Activated CD8-positive, alpha-beta memory T cell treated with anti-CD3 and anti-CD28 coated beads for 48 hours (primary cell): ENCODE measurements around the gene DSCAML1.
"Not testable (repeated sequence)": the region's sequence is repeated elsewhere in the genome, so short reads cannot be mapped to it uniquely, and the experiment has no call there.

Experiments
- DNase-seq, 3 experiments: peaks; one replicate each; pipeline ENCODE4 v3.0.0-alpha.2; 2020; ENCODE audit warnings: low read depth in 2 of 3, low spot score in 2 of 3

Gene DSCAML1

DNA sequence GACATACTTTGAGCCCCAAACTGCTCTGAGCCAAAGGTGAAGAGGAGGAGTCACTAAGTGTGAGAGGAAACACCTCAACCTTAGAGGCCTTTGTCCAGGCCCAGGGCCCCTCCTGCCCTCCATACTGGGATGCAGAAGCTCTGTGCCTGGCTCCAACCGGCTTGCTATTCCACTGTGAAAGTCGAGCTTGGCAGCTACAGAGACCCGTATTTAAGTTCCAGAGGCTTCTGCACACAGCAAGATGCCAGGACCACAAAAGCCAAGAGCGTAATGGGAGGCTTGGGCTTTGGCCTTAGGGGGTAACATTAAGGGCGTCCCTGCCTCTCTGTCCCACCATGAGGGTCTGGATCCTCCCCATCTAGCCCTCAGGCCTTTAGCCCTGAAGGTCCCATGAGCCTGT, 31.9 kb downstream of the DSCAML1 start:
- no peak for DNase-seq

GRCh38 chr11:117763465-117763864, 33.6 kb downstream of the DSCAML1 start:
- not testable (repeated sequence) for DNase-seq

DNA sequence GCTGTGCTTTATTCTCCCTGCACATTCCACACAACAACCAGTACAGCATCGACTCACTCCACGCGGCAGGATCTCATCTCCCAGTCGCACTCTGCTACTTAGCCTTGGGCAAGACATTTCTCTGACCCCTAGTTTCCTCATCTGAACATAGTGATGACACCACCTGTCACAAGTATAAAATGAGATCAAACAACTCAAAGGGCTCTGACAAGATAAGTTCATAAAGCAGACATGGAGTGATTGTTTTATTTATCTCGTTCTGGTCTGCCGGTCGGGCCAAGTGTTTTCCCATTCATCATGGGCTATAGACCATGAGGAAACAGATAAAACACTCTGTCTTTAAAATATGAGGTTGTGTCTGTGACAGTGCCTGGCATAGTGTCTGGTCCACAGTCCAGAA, 35.0 kb downstream of the DSCAML1 start:
- no peak for DNase-seq

GRCh38 chr11:117759305-117759704, 37.7 kb downstream of the DSCAML1 start:
- no peak for DNase-seq

- DNase-seq: no peak
Observed at GRCh38 chr11:117754030-117754429, 43.0 kb downstream of the DSCAML1 start.

- DNase-seq: no peak
Observed at GRCh38 chr11:117752721-117753237, 44.2 kb downstream of the DSCAML1 start.

GRCh38 chr11:117752071-117752470, 44.9 kb downstream of the DSCAML1 start:
- no peak for DNase-seq

DNA sequence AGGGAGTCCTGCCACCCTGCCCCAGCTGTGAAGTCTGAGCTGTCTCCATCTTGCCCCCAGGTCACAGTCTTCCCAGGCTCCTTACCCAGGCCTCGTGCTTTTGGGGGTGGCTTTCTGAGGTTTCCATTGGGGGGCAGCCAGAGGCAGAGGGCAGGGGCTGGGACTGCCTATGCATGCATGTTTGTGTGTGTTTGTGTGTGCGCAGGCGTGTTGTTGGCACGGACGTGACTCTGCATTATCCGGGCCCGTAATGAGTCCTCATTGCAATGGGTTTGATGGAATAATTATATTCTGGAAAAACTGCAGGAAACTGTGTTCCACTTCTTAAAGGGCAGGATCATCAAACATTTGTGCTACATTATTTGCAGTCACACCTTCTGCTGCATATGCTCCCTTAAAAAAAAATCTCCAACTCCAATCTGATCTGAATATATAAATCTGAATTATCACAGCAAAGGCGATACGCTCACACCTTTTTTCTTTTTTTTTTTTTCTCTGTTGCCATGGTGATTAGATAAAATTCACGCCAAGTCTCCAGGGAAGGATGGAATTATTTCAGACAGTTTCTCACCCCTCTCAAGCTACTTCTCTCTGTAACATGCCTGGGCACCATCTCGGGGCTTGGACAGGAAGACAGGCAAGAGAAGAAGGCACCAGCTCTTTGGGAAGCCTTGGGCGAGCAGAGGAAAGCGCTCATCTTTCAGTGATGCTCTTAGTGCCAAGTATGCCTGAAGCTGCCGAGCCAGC, 45.9 kb downstream of the DSCAML1 start:
- no peak for DNase-seq

DNA sequence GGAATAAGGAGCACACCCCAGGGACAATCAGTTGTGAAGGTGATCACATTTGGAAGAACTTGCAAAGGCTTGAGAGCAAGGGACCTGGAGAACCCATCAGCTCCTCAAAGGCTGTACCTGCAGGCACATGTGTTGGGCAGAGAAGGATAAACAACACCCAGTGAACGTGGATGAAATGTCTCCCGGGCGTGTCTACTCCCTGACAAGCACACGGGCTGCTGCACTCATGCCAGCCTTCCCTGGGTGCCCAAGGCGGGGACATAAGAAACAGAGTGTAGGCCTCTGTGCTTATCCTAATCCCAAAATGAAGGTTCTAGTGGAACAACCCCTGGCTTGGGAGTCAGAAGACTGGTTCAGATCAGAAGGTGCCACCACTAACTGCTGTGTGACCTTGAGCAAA, 46.7 kb downstream of the DSCAML1 start:
- no peak for DNase-seq

DNA sequence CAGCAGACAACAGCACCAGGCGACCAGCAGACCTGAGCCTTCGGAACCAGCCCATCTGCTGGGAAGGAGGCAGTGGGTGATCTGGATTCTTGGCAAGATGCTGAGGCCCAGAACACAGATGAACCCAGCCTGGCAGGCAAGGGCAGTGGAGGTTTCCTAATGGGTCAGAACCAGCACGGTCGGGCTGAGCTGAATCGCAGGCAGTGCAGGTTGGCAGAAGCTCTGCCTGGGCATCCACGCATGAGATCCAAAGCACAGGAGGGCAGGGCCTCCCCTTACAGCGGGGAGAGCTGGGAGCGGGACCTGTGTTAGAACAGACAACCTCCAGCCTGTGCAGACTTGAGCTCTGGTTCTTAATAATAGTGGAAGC, 47.5 kb downstream of the DSCAML1 start:
- DNase-seq: no peak

GRCh38 chr11:117748771-117749540, 48.1 kb downstream of the DSCAML1 start:
- DNase-seq: no peak

GRCh38 chr11:117747892-117748291, 49.1 kb downstream of the DSCAML1 start:
- DNase-seq: no peak

- no peak for DNase-seq
Observed at GRCh38 chr11:117745346-117745745, 51.7 kb downstream of the DSCAML1 start.

DNA sequence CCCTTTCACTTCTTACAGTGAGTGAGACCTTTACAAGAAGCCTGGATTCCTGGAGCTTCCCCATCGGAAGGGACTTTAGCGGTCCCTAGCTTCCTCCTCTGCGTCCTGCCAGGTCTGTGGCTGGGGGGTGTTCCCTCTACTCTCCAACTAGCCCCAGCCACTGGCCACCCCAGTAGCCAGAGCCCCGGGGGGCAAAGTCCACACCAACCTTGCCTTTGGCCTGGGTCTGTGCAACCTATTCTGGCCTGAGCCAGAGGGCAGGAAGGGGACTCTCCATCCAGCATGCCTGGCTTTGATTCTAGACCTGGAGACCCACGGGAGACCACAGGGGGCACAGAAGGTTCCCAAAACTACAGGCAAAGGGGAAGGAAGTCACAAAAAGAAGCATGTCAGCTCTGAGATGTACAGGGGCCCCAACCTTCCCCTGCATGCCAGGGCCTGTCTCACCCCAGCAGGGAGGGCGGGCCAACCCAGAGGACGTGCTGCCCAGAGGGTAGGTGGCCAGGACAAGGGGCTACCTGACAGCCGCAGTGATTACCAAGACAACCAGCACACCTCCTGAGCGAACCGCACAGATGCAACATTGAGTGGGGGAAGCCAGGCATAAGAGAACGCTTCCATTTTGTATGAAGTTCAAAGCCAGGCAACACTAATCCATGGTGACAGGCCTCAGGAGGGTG, 52.4 kb downstream of the DSCAML1 start:
- DNase-seq: no peak

GRCh38 chr11:117743121-117743815, 53.7 kb downstream of the DSCAML1 start:
- DNase-seq: no peak

DNA sequence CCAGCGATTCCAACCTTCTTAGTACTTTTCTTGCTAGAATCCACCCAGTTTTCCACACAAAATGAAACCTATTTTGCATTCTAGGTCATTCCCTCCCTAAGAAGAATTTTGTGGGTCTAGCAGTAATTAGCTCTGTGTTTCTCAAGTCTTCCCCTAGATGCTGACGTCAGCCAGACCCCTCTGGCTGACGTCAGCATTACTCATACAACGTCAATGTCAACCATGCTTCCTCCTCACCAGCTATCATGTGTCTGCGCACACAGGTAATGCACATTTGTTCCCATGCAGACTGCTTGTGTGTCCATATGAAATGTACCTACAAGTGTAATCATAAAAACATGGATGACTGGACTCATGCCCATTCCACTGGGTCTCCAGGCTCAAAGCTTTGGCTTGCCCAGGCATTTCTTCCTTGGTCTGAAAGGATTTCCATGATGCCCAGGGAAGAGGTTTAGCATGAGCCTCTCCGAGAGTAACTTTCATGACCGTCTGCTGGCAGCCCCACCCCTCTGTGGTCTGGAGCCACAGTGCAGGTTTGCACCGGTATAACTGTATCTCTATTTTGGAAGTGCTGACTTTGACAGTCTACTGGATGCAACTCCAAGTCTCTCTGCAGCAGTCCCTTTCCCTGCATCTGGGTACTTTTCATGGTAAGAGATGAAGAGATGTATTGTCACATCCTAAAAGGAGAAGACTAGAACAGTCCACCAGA, 58.6 kb downstream of the DSCAML1 start:
- no peak for DNase-seq

DNA sequence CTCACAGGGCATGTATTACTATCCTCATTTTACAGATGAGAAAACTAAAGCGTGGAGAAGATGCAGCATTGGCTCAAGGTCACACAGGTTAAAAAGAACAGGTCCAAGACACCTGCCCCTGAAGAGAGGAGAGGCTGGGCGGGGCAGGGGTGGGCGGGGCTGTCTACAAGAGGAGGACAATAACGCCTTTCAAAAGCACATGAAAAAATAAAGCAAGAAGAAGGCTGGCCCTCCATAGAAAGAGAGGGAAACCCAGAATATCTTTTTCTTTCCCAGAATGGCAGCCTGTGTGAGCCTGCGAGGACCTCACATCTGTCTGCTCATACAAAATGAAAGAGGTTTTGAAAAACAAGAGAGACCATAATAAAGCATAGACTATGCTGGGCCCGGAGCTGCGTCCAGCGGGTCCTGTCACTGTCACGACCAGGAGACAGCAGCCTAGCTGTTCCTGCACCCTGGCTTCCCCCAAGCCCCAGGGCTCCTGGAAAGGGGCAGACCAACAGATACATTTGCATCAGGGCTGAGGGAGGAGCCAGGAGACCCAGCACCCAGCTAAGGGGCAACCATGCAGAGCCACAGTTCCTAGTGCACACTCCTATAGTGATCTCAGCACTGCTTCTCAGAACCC, 61.6 kb downstream of the DSCAML1 start:
- no peak for DNase-seq

GRCh38 chr11:117734601-117735024, 62.4 kb downstream of the DSCAML1 start:
- DNase-seq: no peak

DNA sequence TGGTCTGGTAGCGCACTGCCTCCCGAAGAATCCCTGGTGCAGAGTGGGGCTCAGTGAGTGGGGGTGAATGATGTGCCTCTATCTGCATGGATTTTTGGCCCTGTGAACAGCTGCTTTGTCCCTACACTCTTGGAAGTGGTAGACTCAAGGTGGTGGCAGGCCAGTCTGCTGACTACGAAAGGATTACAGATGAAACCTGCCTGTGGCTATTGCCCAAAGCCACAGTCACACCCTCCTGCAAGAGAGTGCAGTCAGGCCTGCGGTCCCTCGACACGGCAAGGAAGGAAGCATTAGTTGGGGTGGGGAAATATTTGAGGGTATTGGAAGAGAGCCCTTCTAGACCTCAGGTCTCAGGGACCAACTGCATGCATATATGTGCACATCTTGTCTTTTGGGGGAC, 63.7 kb downstream of the DSCAML1 start:
- no peak for DNase-seq

DNA sequence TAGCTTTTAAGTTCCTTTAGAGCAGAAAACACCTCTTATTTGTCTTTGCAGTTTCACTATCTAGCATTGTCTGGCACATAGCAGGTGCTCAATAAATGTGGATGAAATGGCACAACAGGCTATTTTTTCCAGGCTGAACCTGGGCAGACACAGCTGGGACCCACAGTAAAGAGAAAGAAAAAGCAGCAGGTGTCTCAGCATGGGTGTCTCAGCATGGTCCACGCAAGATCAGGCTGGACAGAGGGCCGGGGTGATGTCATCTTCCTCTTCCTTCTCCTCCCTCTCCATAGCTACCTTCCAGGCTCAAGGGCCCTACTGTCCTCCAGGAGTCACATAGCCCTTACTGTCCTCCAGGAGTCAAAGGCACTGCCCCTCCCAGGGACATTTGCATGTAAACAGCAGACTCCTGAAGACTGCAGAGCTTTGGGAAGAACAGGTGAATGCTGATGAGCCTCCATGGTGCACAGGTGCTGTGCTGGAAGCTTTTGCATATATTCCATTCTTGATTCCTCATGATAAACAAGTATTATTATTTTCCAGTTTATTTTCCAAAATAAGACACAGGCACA, 65.2 kb downstream of the DSCAML1 start:
- DNase-seq: no peak
